NOMO-1 treated with dmso at 0.1 percent for 144 hours (cell line): ENCODE measurements around the gene DHX40.
"Not testable (repeated sequence)": the region's sequence is repeated elsewhere in the genome, so short reads cannot be mapped to it uniquely, and the experiment has no call there.

ENCODE experiments used
- DNase-seq: peaks from one replicate; lab custom pipeline; 2025; ENCODE audit not compliant: unreplicated experiment; lab: John Stamatoyannopoulos, UW

The DHX40 gene

DNA sequence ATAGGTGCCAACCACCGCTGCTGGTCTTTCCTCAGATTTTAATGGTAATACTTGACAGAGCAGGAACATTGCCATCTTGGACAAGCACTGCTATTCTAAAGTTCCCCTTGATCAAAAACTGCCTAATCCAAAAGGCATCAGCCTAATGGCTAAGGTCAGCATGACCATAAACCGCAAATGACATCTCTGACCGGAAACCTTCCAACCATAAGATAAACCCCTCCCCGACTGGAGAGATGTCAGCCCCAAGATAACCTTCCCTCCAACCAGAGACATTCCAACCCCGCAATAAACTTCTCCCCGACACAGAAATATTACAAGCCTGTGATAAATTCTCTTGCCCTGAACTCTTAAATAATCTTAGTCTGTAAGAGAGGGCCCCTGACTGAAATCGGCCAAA lies 7.4 kb upstream of the DHX40 start:
- no peak for DNase-seq

DNA sequence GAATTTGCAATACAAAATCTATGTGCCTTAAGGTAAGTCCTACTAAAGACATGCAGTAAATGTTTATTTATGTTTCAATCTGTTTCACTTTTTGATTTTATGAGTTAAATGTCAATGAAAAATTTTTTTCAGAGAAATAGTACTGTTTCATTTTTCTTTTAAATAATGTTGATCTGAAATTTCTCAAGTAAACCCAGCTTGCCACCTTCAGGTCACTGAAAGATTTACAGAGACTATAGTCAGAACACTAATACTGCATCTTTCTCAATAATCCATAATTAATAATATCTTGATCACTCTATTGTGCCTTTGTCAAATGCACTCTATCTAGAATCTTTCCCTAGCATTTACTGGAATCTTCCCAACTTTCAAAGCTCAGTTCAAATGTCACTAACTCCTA lies 6.5 kb upstream of the DHX40 start:
- DNase-seq, result no peak

DNA sequence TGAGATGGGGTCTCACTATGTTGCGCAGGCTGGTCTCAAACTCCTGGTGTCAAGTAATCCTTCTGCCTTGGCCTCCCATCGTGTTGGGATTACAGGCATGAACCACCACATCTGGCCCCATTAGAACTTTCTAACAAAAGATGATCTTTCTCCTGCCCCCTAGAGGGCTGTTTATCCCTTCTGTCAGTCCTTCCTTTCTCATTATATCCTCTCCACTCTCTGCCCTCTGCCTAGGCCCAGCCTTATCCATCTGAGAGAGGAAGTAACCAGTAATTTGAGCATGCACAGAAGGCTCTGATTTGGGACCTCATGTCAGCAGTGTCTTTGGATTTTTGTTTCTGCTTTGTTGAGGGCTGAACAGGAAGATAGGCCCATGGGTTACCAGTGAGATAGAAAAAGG lies 4.4 kb upstream of the DHX40 start:
- peak; percentile 89 for DNase-seq

DNA sequence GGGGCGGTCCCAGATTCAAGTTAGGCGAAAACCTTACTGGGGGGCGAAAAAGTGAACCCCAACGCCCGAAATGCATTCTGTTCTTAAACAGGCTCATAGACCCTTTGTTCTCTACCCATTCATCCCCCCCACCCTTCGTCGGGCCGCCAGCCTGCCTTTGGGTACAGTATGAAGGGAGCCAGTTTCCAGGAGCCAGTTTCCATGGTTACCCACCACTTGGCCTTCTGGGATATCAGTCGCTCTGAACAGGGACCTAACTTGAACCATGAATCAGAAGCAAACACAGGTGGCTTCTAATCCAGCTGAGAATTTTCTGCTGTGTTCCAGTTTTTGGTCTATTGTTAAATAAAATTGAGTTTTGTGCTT lies 532 bp downstream of the DHX40 start:
- peak; percentile 13 for DNase-seq

DNA sequence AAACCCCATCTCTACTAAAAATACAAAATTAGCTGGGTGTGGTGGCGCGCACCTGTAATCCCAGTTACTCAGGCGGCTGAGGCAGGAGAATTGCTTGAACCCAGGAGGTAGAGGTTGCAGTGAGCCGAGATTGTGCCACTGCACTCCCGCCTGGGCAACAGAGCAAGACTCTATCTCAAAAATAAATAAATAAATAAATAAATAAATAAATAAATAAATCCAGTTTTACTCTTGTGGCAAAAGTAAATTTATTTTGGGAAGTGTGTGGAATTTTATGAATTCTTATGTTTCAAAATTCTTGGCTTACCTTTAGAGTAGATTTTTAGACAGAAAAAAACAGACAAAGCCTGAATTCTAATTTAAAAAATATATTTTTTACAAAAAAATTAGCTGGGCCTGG lies 3.7 kb downstream of the DHX40 start:
- DNase-seq, result not testable (repeated sequence)

DNA sequence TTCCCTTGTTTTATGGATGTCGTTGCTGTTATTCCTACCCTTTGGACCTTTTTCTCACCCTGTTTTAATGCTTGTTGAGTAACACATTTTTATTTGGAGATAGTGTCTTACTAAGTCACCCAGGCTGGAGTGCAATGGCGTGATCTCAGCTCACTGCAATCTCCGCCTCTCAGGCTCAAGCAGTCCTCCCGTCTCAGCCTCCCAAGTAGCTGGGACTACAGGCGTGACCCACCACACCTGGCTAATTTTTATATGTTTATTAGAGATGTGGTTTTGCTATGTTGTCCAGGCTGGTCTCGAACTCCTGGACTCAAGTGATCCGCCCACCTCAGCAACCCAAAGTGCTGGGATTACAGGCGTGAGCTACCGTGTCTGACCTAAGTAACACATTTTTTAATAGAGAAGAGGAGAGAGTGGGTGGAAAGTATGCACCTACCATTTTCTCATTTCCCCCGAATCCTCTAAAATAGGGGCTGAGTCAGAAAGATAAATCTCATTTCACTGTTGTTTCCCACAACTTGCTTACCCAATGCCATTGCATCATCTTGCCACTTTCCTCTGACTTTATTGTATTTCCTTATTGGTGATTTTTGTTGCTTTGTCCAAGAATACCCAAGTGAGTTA lies 7.0 kb downstream of the DHX40 start:
- DNase-seq, result peak; percentile 7

DNA sequence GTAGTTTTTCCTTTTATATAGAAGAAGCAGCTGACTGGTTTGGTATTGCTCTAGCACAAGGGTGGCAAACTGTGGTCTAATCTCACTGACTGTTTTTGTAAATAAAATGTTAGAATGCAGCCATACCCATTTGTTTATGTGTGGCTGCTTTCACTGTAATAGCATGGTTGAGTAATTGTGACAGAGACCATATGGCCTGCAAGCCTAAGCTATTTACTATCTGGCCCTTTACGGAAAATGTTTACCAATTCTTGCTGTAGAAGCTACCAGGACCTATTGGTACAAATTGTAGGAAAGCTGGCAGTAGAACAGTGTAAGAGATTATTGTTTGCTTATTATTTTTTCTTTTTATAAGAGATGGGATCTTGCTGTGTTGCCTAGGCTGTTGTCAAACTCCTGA lies 18.8 kb downstream of the DHX40 start:
- not testable (repeated sequence) for DNase-seq

DNA sequence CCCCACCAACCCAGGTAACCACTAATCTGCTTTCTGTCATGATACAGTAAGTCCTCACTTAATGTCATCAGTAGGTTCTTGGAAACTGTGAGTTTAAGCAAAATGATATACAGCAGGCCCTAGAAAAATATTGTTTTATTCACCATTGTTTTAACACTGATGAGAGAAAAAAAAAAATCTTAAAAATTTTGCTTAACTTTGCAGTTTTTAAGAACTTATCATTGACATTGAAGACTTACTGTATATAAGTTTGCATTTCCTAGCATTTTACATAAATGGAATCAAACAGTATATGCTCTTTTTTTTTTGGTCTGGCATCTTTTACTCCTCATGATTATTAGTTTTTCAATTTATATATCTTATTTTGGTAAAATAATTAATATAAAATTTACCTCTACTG lies 34.8 kb downstream of the DHX40 start:
- no peak for DNase-seq

DNA sequence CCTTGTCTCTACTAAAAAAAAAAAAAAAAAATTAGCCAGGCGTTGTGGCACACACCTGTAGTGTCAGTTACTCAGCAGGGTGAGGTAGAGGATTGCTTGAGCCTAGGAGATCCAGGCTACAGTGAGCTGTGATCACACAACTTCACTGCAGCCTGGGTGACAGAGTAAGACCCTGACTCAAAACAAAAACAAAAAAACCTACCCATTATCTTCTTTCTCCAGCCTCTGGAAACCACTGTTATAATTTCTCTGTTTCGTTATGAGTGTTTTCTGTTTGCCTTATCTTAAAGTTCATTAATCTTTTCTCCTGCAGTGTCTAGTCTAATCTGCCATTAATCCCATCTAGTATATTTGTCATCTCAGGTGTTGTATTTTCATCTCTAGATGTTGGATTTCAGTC lies 35.7 kb downstream of the DHX40 start:
- no peak for DNase-seq

DNA sequence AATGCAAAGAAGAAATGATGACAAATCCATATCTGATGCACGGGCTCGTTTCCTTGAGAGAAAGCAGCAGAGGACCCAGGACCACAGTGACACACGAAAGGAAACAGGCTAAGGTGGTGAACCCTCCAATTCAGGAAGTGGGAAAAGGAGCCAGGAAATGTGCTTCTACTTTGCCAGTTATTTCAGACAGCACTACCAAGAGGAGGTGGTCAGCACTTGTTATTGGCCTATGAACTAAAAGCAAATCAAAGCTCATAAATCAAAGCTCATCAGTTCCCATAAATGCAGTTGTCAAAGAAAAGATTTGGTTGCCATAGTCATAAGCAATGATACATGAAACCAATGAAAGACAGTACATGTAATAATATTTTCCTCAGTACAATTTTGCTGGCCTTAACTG lies 41.7 kb downstream of the DHX40 start:
- DNase-seq, result no peak

DNA sequence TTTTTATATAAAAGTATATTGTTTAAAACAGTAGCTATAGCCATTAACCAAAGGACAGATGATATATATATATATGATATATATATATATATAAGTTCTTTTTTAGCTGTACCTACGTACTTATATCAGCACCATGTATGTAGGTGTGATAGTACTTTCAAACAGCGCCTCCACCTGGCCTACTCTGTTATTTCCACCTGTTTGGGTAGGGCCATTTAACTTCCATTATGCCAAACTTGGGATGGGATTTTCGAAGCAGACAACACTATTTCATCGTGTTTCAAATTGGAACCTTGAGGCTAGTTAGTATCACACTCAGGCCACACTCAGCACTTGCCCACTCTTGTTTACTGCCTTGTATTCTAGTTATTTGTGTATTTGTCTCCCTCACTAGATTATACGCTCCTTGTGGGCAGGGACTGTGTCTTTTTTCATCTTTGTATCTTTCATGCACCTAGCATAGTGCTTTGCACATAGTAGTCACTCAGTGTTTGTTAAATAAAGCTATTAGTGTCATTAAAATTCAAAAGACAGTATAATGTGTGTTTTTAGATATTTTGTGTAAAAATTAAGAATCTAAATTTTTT lies 42.5 kb downstream of the DHX40 start:
- no peak for DNase-seq

DNA sequence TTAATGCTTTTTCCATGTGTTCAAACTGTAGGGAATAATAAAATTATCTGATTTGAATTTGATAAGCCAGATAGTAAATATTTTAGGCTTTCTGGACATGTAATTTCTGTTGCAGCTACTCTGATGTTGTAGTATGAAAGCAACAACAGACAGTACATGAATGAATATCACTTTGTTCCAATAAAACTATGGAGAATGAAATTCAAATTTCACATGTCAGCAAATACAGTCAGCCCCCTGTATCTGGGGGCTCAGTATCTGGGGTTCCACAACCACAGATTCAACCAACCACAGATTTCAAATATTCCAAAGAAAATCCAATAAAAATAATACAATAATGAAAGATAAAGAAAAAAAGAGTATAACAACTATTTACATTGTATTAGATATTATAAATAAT lies 46.1 kb downstream of the DHX40 start:
- DNase-seq, result no peak

DNA sequence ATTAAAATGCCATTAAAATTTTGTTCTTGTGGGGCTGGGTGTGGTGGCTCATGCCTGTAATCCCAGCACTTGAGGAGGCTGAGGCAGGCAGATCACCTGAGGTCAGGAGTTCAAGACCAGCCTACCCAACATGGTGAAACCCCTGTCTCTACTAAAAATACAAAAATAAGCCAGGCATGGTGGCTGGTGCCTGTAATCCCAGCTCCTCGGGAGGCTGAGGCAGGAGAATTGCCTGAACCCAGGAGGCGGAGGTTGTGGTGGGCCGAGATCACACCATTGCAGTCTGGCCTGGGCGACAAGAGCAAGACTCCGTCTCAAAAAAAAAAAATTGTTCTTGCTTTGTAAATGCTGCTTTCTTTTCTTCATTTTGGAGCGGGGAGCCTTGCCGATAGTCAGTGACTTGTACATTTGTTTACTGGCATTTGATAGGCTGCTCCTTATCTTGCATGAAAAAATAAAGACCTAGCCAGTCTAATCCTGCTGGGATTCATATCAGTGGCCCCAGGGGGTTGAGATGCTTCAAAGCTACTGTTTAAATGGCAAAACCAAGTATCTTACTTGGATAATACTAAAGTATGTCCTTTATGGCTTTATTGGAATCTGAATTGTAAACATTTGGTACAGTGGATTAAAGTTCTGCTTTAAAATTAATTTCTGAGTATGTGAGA lies 51.0 kb downstream of the DHX40 start:
- DNase-seq, result no peak

DNA sequence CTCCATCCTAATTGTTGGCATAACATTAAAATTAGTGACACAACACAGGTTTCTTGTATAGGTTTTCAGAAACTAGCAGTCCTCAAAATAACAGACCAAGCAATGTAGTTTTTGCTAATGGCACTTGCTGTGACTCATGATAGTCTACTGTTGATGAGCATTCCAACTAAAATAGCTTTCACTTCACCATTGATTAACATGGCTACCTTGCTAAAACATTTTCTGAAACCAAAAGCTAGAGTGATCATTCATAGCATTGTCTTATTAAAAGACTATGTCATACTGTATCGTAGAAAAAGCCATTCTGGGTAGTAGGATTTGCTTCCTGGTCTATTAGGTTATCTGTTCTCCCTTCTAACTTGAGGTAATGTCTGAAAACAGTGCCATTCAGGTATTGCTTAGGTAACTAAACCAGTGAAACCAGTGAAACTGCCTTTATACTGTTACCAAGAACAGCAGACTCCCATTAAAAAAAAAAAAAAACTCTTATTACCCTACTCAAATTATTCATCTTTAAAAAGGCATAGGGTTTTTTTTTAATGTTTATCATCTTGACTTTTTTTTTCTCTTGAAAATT lies 51.8 kb downstream of the DHX40 start:
- no peak for DNase-seq

DNA sequence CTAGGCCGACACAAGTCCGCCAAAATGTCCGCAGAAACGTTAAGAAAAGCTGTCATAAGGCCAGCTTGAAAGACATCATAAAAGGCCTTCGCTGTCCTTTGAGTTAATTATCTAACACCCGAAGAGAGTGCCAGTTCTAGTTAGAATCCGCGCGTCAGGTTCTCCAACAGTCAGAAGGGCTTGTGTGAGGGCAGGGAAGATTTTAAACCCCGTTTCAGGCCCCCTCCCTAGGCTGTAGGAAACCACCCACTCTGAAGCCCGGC lies 53.6 kb downstream of the DHX40 start:
- DNase-seq, result no peak

DNA sequence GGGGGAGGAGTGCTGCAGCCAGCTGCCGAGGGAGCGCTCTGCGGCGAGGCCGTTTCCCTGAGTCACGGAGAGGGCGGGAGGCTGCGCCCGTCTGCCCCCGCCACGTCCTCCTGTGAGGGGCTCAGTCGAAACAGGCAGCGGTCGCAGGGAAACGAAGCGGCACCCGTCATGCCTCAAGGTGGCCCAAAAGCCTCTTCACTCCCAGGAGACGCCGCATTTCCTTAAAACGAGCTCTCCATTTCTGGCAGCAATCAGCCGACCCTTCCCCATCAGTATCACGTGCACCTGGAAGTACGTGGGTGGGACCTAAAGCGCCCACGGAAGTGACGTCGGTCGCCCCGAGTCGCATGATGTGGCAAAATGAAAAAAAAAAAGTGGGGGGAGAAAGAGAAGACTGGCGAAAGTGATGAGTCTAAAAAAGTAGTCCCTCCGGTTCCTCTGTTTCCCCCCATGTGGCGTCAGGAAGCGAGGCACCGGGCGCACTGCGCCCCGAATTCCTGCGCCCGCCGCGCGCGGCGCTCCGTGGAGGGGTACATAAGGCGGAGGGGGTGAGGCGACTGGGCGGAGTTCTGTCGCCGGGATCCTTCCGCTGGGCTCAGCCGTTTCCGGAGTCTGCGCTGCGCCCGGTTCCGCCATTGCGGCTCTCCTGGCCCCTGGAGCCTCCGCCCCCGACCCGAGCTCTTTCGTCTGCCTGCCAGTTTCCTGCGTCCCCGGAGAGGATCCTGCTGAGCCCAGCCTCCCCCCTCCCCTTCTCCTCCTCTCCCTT lies 54.1 kb downstream of the DHX40 start, which contains the start of gene CLTC:
TSS of gene CLTC (plus strand) at position 598 of the 766 bp plus-strand sequence. CDS start 237 bp downstream, outside the sequence.
- peak; percentile 95 for DNase-seq

DNA sequence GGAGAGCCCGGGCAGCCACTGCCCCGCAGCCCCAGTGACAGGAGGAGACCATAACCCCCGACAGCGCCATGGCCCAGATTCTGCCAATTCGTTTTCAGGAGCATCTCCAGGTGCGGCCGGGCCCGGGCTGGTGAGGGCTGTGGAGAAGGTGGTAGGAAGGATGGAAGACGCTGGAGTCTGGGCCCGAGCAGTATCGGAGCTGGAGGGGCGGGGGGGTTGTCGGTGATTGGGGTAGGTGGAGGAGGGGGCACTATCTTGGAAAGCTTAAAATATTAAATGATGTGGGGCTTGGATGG lies 54.6 kb downstream of the DHX40 start:
- no peak for DNase-seq

DNA sequence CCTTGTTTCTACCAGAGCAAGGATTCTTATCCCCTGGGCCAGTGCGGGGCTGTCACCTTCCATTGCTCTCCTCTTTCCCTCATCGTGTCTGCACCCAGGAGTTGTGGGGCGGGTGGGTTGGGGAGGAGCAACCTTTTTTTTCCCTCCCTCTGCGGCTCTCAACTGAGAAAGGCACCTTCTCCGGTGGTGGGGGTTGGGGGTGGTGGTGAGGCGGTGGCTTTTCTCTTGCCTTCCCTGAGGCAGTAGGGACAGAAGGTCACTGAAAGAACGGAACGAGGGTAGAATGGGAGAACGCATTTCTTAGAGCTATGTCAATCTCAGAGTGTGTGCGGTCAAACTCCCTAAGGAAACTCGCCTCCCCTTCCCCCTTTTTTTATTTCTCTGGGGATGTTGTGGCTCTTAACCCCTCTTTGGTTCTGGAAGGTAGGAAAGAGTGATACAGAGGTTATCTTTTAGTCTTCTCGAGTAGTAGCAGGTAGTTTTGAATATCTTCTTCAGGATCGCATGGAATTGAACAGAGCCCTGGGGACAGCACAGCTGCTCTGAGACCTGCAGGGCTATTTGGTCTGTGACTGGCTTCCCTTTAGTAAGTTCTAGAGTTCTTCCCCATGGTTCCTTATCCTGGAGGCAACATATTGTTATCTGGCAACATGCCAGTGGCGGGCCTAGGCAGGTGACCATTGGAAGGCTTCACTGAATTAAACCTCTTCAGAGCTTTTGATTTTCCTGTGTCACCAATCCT lies 55.3 kb downstream of the DHX40 start:
- DNase-seq, result no peak

DNA sequence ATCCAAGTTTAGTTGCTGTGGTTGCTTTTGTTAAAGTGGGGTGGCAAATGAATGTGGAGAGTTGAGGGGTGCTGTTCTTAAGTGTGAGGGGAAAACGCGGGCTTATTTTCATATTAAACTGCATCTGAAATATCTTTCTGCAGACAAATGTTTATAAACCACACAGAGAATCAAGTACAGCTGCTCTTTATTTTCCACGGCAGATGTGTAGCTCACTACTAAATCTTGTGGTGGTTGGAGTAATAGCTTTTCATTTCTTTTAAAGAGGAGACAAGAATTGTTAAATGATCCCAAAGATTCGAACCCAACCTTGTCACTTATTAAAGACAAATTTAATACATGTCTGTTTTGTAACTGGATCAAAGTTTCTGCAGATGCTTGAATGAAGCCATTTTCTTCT lies 56.4 kb downstream of the DHX40 start:
- DNase-seq, result no peak

DNA sequence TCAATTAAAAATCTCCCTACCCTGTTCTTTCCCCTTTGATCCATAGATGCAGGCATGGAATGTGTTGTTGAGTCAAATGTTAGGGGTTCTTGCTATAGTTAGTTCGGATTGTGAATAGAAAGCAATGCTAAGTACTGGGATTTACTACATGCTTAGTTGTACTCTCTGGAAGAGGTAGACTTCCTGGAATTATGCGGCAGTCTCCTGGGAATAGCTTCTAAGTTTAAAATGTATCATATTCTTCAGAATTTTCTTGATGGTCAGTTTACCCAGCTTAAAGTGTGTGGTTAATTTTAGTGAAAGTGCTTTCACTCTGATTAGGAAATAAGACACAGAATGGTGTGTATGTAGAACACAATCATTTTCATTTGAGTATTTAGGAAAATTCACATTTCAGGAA lies 57.7 kb downstream of the DHX40 start:
- no peak for DNase-seq

DNA sequence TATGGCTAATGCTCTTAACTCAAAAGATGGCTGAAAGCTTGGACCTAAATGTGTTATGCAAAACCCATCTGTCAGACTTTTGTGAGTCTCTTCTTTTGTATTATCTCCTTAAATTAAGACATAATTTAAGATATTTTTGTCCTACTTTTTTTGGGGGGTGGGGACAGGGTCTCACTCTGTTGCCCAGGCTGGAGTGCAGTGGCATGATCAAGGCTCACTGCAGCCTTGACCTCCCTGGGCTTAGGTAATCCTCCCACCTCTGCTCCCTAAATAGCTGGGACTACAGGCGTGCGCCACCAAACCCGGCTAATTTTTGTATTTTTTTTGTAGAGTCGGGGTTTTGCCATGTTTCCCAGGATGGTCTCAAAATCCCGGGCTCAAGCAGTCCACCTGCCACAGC lies 61.3 kb downstream of the DHX40 start:
- DNase-seq, result no peak
